Subcutaneous abdominal adipose tissue (tissue), 5 donors: ENCODE results near the gene RPUSD4.

Experiments
- H3K27ac ChIP-seq: one replicate; pipeline ENCODE4 v1.7.0; 2013; ENCODE audit warnings: low read depth, mild to moderate bottlenecking, inconsistent platforms, low read length, moderate library complexity
- H3K27me3 ChIP-seq, 5 donors: one replicate each; pipeline ENCODE4 v1.7.0; 2013; ENCODE audit warnings: low read length in 5 of 5, inconsistent platforms in 1 of 5; ENCODE audit not compliant: control insufficient read depth in 5 of 5, insufficient read depth in 4 of 5
- H3K36me3 ChIP-seq, 5 donors: one replicate each; pipeline ENCODE4 v1.7.0; 2013; ENCODE audit warnings: low read length in 5 of 5; ENCODE audit not compliant: control insufficient read depth in 5 of 5, insufficient read depth in 5 of 5
- H3K4me1 ChIP-seq, 5 donors: one replicate each; pipeline ENCODE4 v1.7.0; 2013; ENCODE audit warnings: low read length in 5 of 5, mild to moderate bottlenecking in 3 of 5, moderate library complexity in 1 of 5; ENCODE audit not compliant: control insufficient read depth in 5 of 5, insufficient read depth in 5 of 5
- H3K4me3 ChIP-seq, 5 donors: one replicate each; pipeline ENCODE4 v1.7.0; 2013; ENCODE audit warnings: low read length in 5 of 5, low read depth in 1 of 5
- H3K9ac ChIP-seq, 5 donors: one replicate each; pipeline ENCODE4 v1.7.0; 2013; ENCODE audit warnings: low read length in 5 of 5, mild to moderate bottlenecking in 4 of 5, moderate library complexity in 3 of 5
- H3K9me3 ChIP-seq, 5 donors: one replicate each; pipeline ENCODE4 v1.7.0; 2013; ENCODE audit warnings: low read length in 5 of 5; ENCODE audit not compliant: control insufficient read depth in 5 of 5
- donor health status: healthy.
- donor health status: healthy.
- donor health status: healthy.
- donor health status: healthy.
- donor health status: healthy.

RPUSD4 gene

GRCh38 chr11:126167488-126167887 is 44.0 kb downstream of the RPUSD4 start:
- no peaks in the 10 kb centered on the region for H3K9me3 ChIP-seq
- no peaks in the 10 kb centered on the region for H3K27me3 ChIP-seq
- H3K27ac ChIP-seq = no peak overlapping the region

GRCh38 chr11:126166413-126166812 is 45.0 kb downstream of the RPUSD4 start:
- Histone ChIP-seq H3K4me3 (no peak overlapping the region), H3K9me3 (no peaks in the 10 kb centered on the region), H3K36me3 (no peaks in the 10 kb centered on the region), H3K4me1 (peaks cover 0 to 19% (median 11%) of the 10 kb centered on the region in 5 donors), H3K27ac (no peak overlapping the region), H3K9ac (no peak overlapping the region), H3K27me3 (no peaks in the 10 kb centered on the region)

More at GRCh38 chr11:126167488-126167887, 44.0 kb downstream of the RPUSD4 start:
- Histone ChIP-seq H3K4me1 (peaks cover 0 to 26% (median 16%) of the 10 kb centered on the region in 5 donors), H3K9ac (no peak overlapping the region), H3K36me3 (no peaks in the 10 kb centered on the region), H3K4me3 (no peak overlapping the region)

GRCh38 chr11:126165757-126166156 is 45.7 kb downstream of the RPUSD4 start:
- Histone ChIP-seq H3K9ac (no peak overlapping the region), H3K4me1 (peaks cover 0 to 19% (median 11%) of the 10 kb centered on the region in 5 donors), H3K4me3 (no peak overlapping the region), H3K27ac (no peak overlapping the region), H3K27me3 (no peaks in the 10 kb centered on the region), H3K9me3 (no peaks in the 10 kb centered on the region), H3K36me3 (no peaks in the 10 kb centered on the region)

- H3K9me3 ChIP-seq = no peaks in the 10 kb centered on the region
- H3K27me3 ChIP-seq = no peaks in the 10 kb centered on the region
- no peaks in the 10 kb centered on the region for H3K36me3 ChIP-seq
- no peak overlapping the region for H3K9ac ChIP-seq
- peaks cover 0 to 19% (median 11%) of the 10 kb centered on the region in 5 donors for H3K4me1 ChIP-seq
- H3K27ac ChIP-seq = no peak overlapping the region
- no peak overlapping the region for H3K4me3 ChIP-seq
Observed at GRCh38 chr11:126165311-126165720, 46.1 kb downstream of the RPUSD4 start.

- Histone ChIP-seq H3K36me3 (no peaks in the 10 kb centered on the region), H3K27ac (no peak overlapping the region), H3K27me3 (no peaks in the 10 kb centered on the region), H3K9me3 (no peaks in the 10 kb centered on the region), H3K4me3 (no peak overlapping the region), H3K4me1 (peaks cover 0 to 19% (median 11%) of the 10 kb centered on the region in 5 donors), H3K9ac (no peak overlapping the region)
Observed at GRCh38 chr11:126164781-126165180, 46.7 kb downstream of the RPUSD4 start.

- no peaks in the 10 kb centered on the region for H3K36me3 ChIP-seq
- no peaks in the 10 kb centered on the region for H3K27me3 ChIP-seq
- H3K4me1 ChIP-seq = peaks cover 0 to 19% (median 11%) of the 10 kb centered on the region in 5 donors
- H3K9me3 ChIP-seq = no peaks in the 10 kb centered on the region
- H3K9ac ChIP-seq = no peak overlapping the region
- H3K4me3 ChIP-seq = no peak overlapping the region
- no peak overlapping the region for H3K27ac ChIP-seq
Observed at GRCh38 chr11:126163779-126164178, 47.7 kb downstream of the RPUSD4 start.

GRCh38 chr11:126163074-126163700 is 48.3 kb downstream of the RPUSD4 start:
- no peaks in the 10 kb centered on the region for H3K36me3 ChIP-seq
- H3K9me3 ChIP-seq = no peaks in the 10 kb centered on the region
- no peak overlapping the region for H3K27ac ChIP-seq
- peak overlapping the region in 1 of 5 donors; percentile 22 for H3K9ac ChIP-seq
- H3K27me3 ChIP-seq = no peaks in the 10 kb centered on the region
- peaks cover 0 to 22% (median 11%) of the 10 kb centered on the region in 5 donors for H3K4me1 ChIP-seq
- H3K4me3 ChIP-seq = no peak overlapping the region

GRCh38 chr11:126162306-126163030 is 49.0 kb downstream of the RPUSD4 start:
- H3K36me3 ChIP-seq = no peaks in the 10 kb centered on the region
- no peaks in the 10 kb centered on the region for H3K27me3 ChIP-seq
- H3K4me1 ChIP-seq = peaks cover 0 to 29% (median 19%) of the 10 kb centered on the region in 5 donors
- H3K9ac ChIP-seq = no peak overlapping the region
- no peaks in the 10 kb centered on the region for H3K9me3 ChIP-seq
- no peak overlapping the region for H3K4me3 ChIP-seq
- H3K27ac ChIP-seq = no peak overlapping the region

GRCh38 chr11:126161023-126161391 is 50.4 kb downstream of the RPUSD4 start:
- Histone ChIP-seq H3K36me3 (no peaks in the 10 kb centered on the region), H3K9ac (no peak overlapping the region), H3K9me3 (no peaks in the 10 kb centered on the region), H3K27ac (no peak overlapping the region), H3K27me3 (no peaks in the 10 kb centered on the region), H3K4me3 (no peak overlapping the region), H3K4me1 (peaks cover 0 to 29% (median 19%) of the 10 kb centered on the region in 5 donors)

GRCh38 chr11:126160345-126161022 is 51.0 kb downstream of the RPUSD4 start:
- Histone ChIP-seq H3K27ac (no peak overlapping the region), H3K9me3 (no peaks in the 10 kb centered on the region), H3K36me3 (no peaks in the 10 kb centered on the region), H3K27me3 (no peaks in the 10 kb centered on the region), H3K9ac (no peak overlapping the region), H3K4me1 (peaks cover 0 to 24% (median 15%) of the 10 kb centered on the region in 5 donors), H3K4me3 (no peak overlapping the region)
